Measurements from ENCODE around the gene SYT5. TPM values are rescaled to one million over a fixed set of nuclear protein-coding genes. Genes with fewer than 3 reads are reported as not detected.

The SYT5 gene
- total RNA-seq, 4 donors from 2014 or later = not detected

DNA sequence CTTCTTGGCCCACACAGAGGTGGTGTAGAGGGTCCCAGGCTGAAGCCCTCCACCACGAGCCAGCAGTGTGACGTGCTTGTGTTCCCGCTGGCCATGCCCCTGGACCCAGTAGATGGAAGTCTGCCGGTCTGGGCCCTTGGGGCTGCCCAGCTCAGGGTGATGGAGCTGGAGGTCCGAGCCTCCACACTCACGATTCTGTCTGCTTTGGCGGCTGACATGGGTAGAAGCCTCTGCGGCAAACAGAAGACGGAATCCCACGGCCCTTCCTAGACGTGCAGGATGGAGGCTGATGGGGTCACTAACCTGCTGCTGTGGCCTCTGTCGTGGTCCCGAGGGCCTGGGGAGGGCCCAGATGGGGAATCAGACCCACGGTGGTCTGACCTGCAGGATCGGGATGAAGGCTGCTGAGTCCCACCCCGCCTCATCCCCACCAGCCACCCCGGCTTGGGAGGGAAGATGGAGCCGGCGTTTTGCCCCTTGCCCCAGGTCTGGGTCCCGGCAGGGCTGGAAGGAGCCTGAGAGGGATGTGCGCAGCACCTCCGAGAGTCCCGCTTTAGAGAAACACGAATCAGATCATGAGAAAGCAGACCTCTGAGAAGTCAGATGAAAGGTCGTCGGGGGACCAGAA lies 44.1 kb upstream of the SYT5 start:
- no peak overlapping the region for H3K27ac ChIP-seq
- H3K36me3 ChIP-seq = peaks cover 0 to 9% of the 10 kb centered on the region in 2 donors
- H3K4me3 ChIP-seq (replicated peaks in 1 of 3) = no peak overlapping the region
- TF ChIP-seq POLR2A (IDR thresholded peaks at IDR 0.05) = no peak
- TF ChIP-seq, protein P1, sequence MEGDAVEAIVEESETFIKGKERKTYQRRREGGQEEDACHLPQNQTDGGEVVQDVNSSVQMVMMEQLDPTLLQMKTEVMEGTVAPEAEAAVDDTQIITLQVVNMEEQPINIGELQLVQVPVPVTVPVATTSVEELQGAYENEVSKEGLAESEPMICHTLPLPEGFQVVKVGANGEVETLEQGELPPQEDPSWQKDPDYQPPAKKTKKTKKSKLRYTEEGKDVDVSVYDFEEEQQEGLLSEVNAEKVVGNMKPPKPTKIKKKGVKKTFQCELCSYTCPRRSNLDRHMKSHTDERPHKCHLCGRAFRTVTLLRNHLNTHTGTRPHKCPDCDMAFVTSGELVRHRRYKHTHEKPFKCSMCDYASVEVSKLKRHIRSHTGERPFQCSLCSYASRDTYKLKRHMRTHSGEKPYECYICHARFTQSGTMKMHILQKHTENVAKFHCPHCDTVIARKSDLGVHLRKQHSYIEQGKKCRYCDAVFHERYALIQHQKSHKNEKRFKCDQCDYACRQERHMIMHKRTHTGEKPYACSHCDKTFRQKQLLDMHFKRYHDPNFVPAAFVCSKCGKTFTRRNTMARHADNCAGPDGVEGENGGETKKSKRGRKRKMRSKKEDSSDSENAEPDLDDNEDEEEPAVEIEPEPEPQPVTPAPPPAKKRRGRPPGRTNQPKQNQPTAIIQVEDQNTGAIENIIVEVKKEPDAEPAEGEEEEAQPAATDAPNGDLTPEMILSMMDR (IDR thresholded peaks at IDR 0.05) = no peak
- no peaks in the 10 kb centered on the region for H3K9me3 ChIP-seq
- peaks cover 6 to 22% of the 10 kb centered on the region in 2 donors for H3K4me1 ChIP-seq
- intact Hi-C loops (cut with DNase I) = no loop called here
- 84 to 87% methylated on average over 12 to 13 of the region's 26 CpGs for WGBS, 2 donors
- no peak for DNase-seq
- no peaks in the 10 kb centered on the region for H3K27me3 ChIP-seq

DNA sequence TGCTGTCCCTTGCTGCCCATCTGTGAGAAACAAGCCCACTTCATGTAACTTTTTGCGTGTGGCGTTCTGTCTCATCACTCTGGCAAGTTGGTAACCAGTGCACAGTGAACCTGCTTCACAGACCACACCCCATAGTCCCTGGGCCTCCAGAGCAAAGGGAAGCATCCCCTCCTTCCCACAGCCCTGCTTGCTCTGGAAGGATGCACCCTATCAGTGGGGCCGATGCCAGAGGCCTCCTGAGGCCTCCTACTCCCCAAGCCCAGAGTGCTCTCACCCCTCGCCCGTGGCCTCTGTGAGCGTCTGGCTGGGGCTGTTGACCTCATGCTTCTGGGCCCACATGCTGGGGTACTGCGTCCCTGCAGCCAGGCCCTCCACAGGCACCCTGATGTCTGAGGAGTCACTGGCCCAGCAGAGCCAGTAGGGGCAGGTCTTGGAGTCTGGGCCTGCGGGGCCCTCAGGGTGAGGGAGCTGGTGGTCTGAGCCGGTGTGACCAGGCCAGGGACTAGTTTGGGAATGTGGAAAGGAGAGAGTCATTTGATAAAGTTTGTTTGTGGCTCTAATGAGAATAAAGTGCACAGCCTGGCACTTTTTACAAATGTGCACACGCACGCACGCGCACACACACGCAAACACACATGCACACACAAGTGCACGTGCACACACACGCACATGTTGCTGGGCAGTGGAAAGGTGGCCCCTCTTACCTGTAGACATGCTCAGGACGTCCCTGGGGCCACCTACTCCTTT lies 43.4 kb upstream of the SYT5 start:
- Histone ChIP-seq H3K4me1 (peaks cover 3 to 15% of the 10 kb centered on the region in 2 donors), H3K36me3 (peaks cover 0 to 9% of the 10 kb centered on the region in 2 donors), H3K4me3 (replicated peaks in 1 of 3) (no peak overlapping the region), H3K9me3 (no peaks in the 10 kb centered on the region), H3K27ac (no peak overlapping the region), H3K27me3 (no peaks in the 10 kb centered on the region)
- TF ChIP-seq, protein P1 (IDR thresholded peaks at IDR 0.05) = no peak
- TF ChIP-seq POLR2A (IDR thresholded peaks at IDR 0.05) = no peak
- intact Hi-C loops (cut with DNase I) = no loop called here
- no peak for DNase-seq
- WGBS, 2 donors = 84 to 88% methylated on average over 11 to 14 of the region's 17 CpGs

DNA sequence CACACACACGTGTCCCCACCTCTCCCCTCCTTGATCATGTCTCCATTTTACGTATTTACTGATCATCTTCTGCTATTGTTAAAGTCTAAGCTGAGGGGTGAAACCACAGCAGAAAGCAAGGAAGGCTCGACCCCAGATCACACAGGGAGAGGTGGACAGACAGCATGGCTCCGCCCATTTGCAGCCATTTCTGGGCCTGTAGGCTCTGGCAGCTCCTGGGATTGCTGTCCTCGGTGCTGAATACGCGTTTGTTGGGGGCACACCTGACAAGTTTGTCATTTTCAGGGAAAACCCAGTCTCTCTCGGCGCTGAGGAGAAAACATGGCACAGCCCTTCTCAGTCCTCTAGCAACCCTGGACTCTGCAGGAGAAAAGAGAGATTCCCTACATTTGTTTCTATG lies 40.4 kb upstream of the SYT5 start:
- intact Hi-C loops (cut with DNase I) = no loop called here
- Histone ChIP-seq H3K36me3 (no peaks in the 10 kb centered on the region), H3K27me3 (no peaks in the 10 kb centered on the region), H3K4me1 (peaks cover 4 to 13% of the 10 kb centered on the region in 2 donors), H3K27ac (no peak overlapping the region), H3K9me3 (no peaks in the 10 kb centered on the region), H3K4me3 (replicated peaks in 1 of 3) (no peak overlapping the region)
- TF ChIP-seq, protein P1 (IDR thresholded peaks at IDR 0.05) = no peak
- no peak for TF ChIP-seq POLR2A (IDR thresholded peaks at IDR 0.05)
- WGBS, 2 donors = 77 to 79% methylated on average over 8 to 9 of the region's 9 CpGs
- DNase-seq = no peak

DNA sequence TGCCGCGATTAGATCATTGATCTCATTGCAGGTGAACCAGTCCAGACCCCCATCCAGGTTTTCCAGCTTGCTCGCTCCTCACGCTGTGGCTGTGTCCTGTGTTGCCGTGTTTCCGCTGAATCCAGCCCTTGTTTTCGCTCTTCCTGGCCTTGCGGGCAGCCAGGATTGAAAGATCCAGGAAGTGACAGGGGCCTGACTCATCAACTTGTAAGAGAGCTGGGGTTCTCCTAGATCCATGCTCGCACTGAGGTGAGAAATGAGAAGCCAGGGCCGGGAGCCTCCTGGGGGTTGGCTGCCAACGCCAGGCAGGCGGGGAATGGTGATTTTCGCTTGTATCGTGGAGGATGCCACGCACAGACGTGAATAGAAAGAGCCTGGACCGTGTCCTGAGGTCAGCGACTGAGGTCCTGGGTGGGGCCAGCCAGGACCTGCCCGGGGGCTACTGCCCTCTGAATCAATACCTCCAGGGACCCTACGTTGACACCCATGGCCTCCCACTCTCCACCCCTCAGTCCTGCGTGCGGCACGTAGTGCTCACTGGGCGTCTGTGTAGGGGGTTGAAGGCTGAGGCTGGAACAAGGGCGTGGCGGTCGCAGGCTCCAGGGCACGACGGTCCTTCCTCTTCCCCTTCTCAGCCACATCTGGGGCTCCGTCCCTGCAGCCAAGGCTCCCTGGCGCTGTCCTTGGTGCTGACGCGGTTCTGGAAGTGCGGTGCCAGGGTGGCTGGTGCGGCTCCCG lies 36.5 kb upstream of the SYT5 start:
- TF ChIP-seq, protein P1 (IDR thresholded peaks at IDR 0.05) = no peak
- peak overlapping the region in 1 of 3 donors; percentile 42 for H3K27ac ChIP-seq
- no peaks in the 10 kb centered on the region for H3K27me3 ChIP-seq
- H3K4me3 ChIP-seq (replicated peaks in 1 of 3) = peak overlapping the region in 2 of 3 donors; percentile 6 to 22
- peak; percentile 79 to 80 for DNase-seq
- H3K9me3 ChIP-seq = no peaks in the 10 kb centered on the region
- no peaks in the 10 kb centered on the region for H3K36me3 ChIP-seq
- intact Hi-C loops (cut with DNase I) = no loop called here
- H3K4me1 ChIP-seq = peaks cover 4 to 13% of the 10 kb centered on the region in 2 donors
- 5 to 7% methylated on average over 24 to 29 of the region's 36 CpGs for WGBS, 2 donors

Data from thyroid gland (tissue), 4 donors.